ENCODE measurements around the gene CPB2. TPM values are rescaled to one million over a fixed set of nuclear protein-coding genes. Genes with fewer than 3 reads are reported as not detected.

The CPB2 gene
- total RNA-seq, 1 donor from 2014 or later = not detected

DNA sequence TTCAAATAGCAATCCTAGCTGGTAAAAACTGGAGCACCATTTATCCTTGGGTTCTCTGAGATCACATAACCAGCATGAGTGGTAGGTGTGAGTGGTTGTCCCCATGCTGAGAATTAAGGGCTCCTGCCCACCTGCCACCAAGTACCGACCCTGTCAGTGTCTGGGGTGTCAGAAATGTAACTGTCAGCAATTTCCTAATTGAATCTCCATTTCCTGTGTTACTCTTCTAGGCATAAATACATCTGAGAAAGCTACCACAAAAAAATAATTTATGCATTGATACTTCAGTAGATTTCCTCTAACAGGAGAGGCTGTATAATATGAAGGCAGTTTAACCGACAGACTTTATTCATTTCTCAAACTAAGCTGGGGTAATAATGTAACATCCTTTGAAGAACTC is 25.1 kb downstream of the CPB2 start:
- TF ChIP-seq, protein P1, sequence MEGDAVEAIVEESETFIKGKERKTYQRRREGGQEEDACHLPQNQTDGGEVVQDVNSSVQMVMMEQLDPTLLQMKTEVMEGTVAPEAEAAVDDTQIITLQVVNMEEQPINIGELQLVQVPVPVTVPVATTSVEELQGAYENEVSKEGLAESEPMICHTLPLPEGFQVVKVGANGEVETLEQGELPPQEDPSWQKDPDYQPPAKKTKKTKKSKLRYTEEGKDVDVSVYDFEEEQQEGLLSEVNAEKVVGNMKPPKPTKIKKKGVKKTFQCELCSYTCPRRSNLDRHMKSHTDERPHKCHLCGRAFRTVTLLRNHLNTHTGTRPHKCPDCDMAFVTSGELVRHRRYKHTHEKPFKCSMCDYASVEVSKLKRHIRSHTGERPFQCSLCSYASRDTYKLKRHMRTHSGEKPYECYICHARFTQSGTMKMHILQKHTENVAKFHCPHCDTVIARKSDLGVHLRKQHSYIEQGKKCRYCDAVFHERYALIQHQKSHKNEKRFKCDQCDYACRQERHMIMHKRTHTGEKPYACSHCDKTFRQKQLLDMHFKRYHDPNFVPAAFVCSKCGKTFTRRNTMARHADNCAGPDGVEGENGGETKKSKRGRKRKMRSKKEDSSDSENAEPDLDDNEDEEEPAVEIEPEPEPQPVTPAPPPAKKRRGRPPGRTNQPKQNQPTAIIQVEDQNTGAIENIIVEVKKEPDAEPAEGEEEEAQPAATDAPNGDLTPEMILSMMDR (IDR thresholded peaks at IDR 0.05) = no peak
- Mint-ChIP-seq H3K36me3 (ENCODE audit: low read depth) (no peaks in the 10 kb centered on the region), H3K9me3 (peaks cover 2% of the 10 kb centered on the region), H3K27ac (no peak overlapping the region), H3K4me3 (no peak overlapping the region), H3K27me3 (no peaks in the 10 kb centered on the region), H3K4me1 (no peaks in the 10 kb centered on the region)
- intact Hi-C loops (cut with micrococcal nuclease) = no loop called here
- ChIA-PET CTCF (no interaction called here), POLR2A (no interaction called here)
- DNase-seq = no peak
- ATAC-seq (ENCODE audit: low read depth) = no peak

DNA sequence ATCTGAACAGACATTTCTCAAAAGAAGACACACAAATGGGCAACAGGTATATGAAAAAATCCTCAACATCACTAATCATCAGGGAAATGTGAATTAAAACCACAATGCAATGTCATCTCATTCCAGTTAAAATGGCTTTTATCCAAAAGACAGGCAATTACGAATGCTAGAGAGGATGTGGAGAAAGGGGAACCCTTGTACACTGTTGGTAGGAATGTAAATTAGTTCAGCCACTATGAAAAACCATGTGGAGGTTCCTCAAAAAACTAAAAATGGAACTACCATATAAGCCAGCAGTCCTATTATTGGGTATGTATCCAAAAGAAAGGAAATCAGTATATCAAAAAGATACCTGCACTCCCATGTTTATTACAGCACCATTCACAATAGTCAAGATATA is 27.6 kb downstream of the CPB2 start:
- H3K27ac Mint-ChIP-seq = no peak overlapping the region
- DNase-seq (no peak), ATAC-seq (ENCODE audit: low read depth) (no peak)
- H3K4me3 Mint-ChIP-seq = no peak overlapping the region
- H3K27me3 Mint-ChIP-seq = peaks cover 3% of the 10 kb centered on the region
- H3K36me3 Mint-ChIP-seq (ENCODE audit: low read depth) = no peaks in the 10 kb centered on the region
- POLR2A ChIA-PET = no interaction called here
- peaks cover 2% of the 10 kb centered on the region for H3K9me3 Mint-ChIP-seq
- CTCF ChIA-PET = no interaction called here
- TF ChIP-seq, protein P1 (IDR thresholded peaks at IDR 0.05) = no peak
- intact Hi-C loops (cut with micrococcal nuclease) = no loop called here
- no peaks in the 10 kb centered on the region for H3K4me1 Mint-ChIP-seq

- H3K4me1 Mint-ChIP-seq = peaks cover 2% of the 10 kb centered on the region
- no peak overlapping the region for H3K4me3 Mint-ChIP-seq
- peaks cover 3% of the 10 kb centered on the region for H3K27me3 Mint-ChIP-seq
- H3K9me3 Mint-ChIP-seq = peaks cover 2% of the 10 kb centered on the region
- DNase-seq (no peak), ATAC-seq (ENCODE audit: low read depth) (no peak)
- ChIA-PET CTCF (no interaction called here), POLR2A (no interaction called here)
- no peaks in the 10 kb centered on the region for H3K36me3 Mint-ChIP-seq (ENCODE audit: low read depth)
- no peak overlapping the region for H3K27ac Mint-ChIP-seq
- TF ChIP-seq, protein P1 (IDR thresholded peaks at IDR 0.05) = no peak
- intact Hi-C loops (cut with micrococcal nuclease) = no loop called here
Observed at GRCh38 chr13:46076827-46077226, 28.0 kb downstream of the CPB2 start.

- intact Hi-C loops (cut with micrococcal nuclease) = no loop called here
- peaks cover 2% of the 10 kb centered on the region for H3K9me3 Mint-ChIP-seq
- TF ChIP-seq, protein P1 (IDR thresholded peaks at IDR 0.05) = no peak
- no peak for DNase-seq
- no peak overlapping the region for H3K27ac Mint-ChIP-seq
- ChIA-PET POLR2A (no interaction called here), CTCF (no interaction called here)
- no peak for ATAC-seq (ENCODE audit: low read depth)
- no peaks in the 10 kb centered on the region for H3K36me3 Mint-ChIP-seq (ENCODE audit: low read depth)
- H3K4me3 Mint-ChIP-seq = no peak overlapping the region
- H3K27me3 Mint-ChIP-seq = peaks cover 3% of the 10 kb centered on the region
- peaks cover 6% of the 10 kb centered on the region for H3K4me1 Mint-ChIP-seq
Observed at GRCh38 chr13:46075811-46076210, 29.0 kb downstream of the CPB2 start.

GRCh38 chr13:46071590-46072249 is 33.1 kb downstream of the CPB2 start:
- Mint-ChIP-seq H3K27me3 (peaks cover 3% of the 10 kb centered on the region), H3K9me3 (peaks cover under 1% of the 10 kb centered on the region), H3K27ac (no peak overlapping the region), H3K36me3 (ENCODE audit: low read depth) (no peaks in the 10 kb centered on the region), H3K4me1 (peaks cover 6% of the 10 kb centered on the region), H3K4me3 (no peak overlapping the region)
- TF ChIP-seq, protein P1 (IDR thresholded peaks at IDR 0.05) = no peak
- ATAC-seq (ENCODE audit: low read depth) = peak; percentile 34
- intact Hi-C loops (cut with micrococcal nuclease) = loop anchor here (1.0 kb wide), 1 partner anchor 218 kb away; no protein-coding TSS in a partner anchor
- no peak for DNase-seq
- ChIA-PET POLR2A (no interaction called here), CTCF (no interaction called here)
